Thoracic aorta (tissue), 2 donors: ENCODE data around the gene SLC35A5. TPM values are rescaled to one million over a fixed set of nuclear protein-coding genes. Genes with fewer than 3 reads are reported as not detected.

Source experiments
- ATAC-seq: fragments of 150-250 bp; one replicate; pipeline ENCODE4 v1.8.0; 2017; ENCODE audit warnings: low read depth; ENCODE audit not compliant: insufficient number of reproducible peaks, low FRiP score
- DNase-seq: peaks from one replicate; pipeline ENCODE4 v3.0.0-alpha.2; 2020; ENCODE audit warnings: low spot score
- H3K27ac ChIP-seq, 2 donors: fragments of 200-600 bp; sonication (generic); 1 replicate in 1 of 2; 2 replicates in 1 of 2; pipeline ENCODE4 v1.5.1; 2016; ENCODE audit warnings: mild to moderate bottlenecking in 2 of 2, moderate library complexity in 2 of 2
- H3K27me3 ChIP-seq: fragments of 200-600 bp; sonication (generic); replicated peaks from 2 replicates; pipeline ENCODE4 v1.6.0; 2016; ENCODE audit warnings: mild to moderate bottlenecking; ENCODE audit not compliant: insufficient read depth
- H3K36me3 ChIP-seq: fragments of 200-600 bp; sonication (generic); one replicate; pipeline ENCODE4 v1.5.1; 2016
- H3K4me1 ChIP-seq, 2 donors: fragments of 200-600 bp; sonication (generic); 1 replicate in 1 of 2; 2 replicates in 1 of 2; pipeline versions ENCODE4 v1.5.1 to v1.6.0; 2016; ENCODE audit warnings: low read depth in 2 of 2, mild to moderate bottlenecking in 1 of 2; ENCODE audit not compliant: control insufficient read depth in 1 of 2
- H3K4me3 ChIP-seq: fragments of 200-600 bp; sonication (generic); 2 replicates; pipeline ENCODE4 v1.5.1; 2016; ENCODE audit warnings: mild to moderate bottlenecking
- H3K9me3 ChIP-seq: fragments of 200-600 bp; sonication (generic); 2 replicates; pipeline ENCODE4 v1.5.1; 2016
- CTCF ChIP-seq: fragments of 200-600 bp; sonication (generic); IDR thresholded peaks from one replicate; pipeline ENCODE4 v1.5.1; 2019; ENCODE audit warnings: antibody characterized with exemption
- total RNA-seq, 2 donors: library from RNA; depleted of rRNA; stranded (reverse); fragments of >200 nt; gene quantifications; one replicate each; pipeline versions ENCODE4 v1.1.0 to v1.2.3, GENCODE V29; 2016

Gene SLC35A5
- total RNA-seq, 2 donors from 2014 or later = 17.5 to 45.9 TPM

- Histone ChIP-seq H3K36me3 (no peaks in the 10 kb centered on the region), H3K9me3 (no peaks in the 10 kb centered on the region), H3K27ac (no peak overlapping the region), H3K27me3 (no peaks in the 10 kb centered on the region), H3K4me1 (peaks cover 10 to 26% of the 10 kb centered on the region in 2 donors), H3K4me3 (no peak overlapping the region)
- ATAC-seq (no peak), DNase-seq (no peak)
- no peak for TF ChIP-seq CTCF
Measured at GRCh38 chr3:112564940-112565305, 3.1 kb downstream of the SLC35A5 start.

- no peak for ATAC-seq
- peaks cover 14% of the 10 kb centered on the region for H3K36me3 ChIP-seq
- no peak for TF ChIP-seq CTCF
- no peaks in the 10 kb centered on the region for H3K27me3 ChIP-seq
- H3K9me3 ChIP-seq = no peaks in the 10 kb centered on the region
- DNase-seq = no peak
- no peak overlapping the region for H3K27ac ChIP-seq
- H3K4me1 ChIP-seq = peaks cover under 1 to 5% of the 10 kb centered on the region in 2 donors
- no peak overlapping the region for H3K4me3 ChIP-seq
Measured at GRCh38 chr3:112568642-112569041, 6.8 kb downstream of the SLC35A5 start.

GRCh38 chr3:112569265-112569664 lies 7.4 kb downstream of the SLC35A5 start:
- no peak for ATAC-seq
- no peaks in the 10 kb centered on the region for H3K4me1 ChIP-seq

GRCh38 chr3:112572701-112573100 lies 10.9 kb downstream of the SLC35A5 start:
- ATAC-seq (no peak), DNase-seq (no peak)
- no peaks in the 10 kb centered on the region for H3K27me3 ChIP-seq
- H3K4me1 ChIP-seq = no peaks in the 10 kb centered on the region
- H3K27ac ChIP-seq = no peak overlapping the region
- H3K9me3 ChIP-seq = no peaks in the 10 kb centered on the region
- H3K36me3 ChIP-seq = peaks cover 21% of the 10 kb centered on the region
- H3K4me3 ChIP-seq = no peak overlapping the region
- TF ChIP-seq CTCF = no peak

More at GRCh38 chr3:112569265-112569664, 7.4 kb downstream of the SLC35A5 start:
- TF ChIP-seq CTCF = no peak
- Histone ChIP-seq H3K36me3 (peaks cover 14% of the 10 kb centered on the region), H3K4me3 (no peak overlapping the region), H3K27ac (no peak overlapping the region), H3K9me3 (no peaks in the 10 kb centered on the region), H3K27me3 (no peaks in the 10 kb centered on the region)
- no peak for DNase-seq

GRCh38 chr3:112579232-112579631 lies 17.4 kb downstream of the SLC35A5 start:
- no peak for ATAC-seq
- TF ChIP-seq CTCF = no peak
- peaks cover 20% of the 10 kb centered on the region for H3K36me3 ChIP-seq

More at GRCh38 chr3:112579232-112579631, 17.4 kb downstream of the SLC35A5 start:
- no peak overlapping the region for H3K4me3 ChIP-seq
- peak overlapping the region in 1 of 2 donors; percentile 56 for H3K27ac ChIP-seq
- no peaks in the 10 kb centered on the region for H3K9me3 ChIP-seq
- peaks cover 9 to 11% of the 10 kb centered on the region in 2 donors for H3K4me1 ChIP-seq
- no peaks in the 10 kb centered on the region for H3K27me3 ChIP-seq
- DNase-seq = no peak
